Esophagus squamous epithelium (tissue), 5 donors: ENCODE measurements around the gene ETFB. TPM values are rescaled to one million over a fixed set of nuclear protein-coding genes. Genes with fewer than 3 reads are reported as not detected.

ENCODE experiments used
- DNase-seq: peaks from one replicate; lab custom pipeline; 2025; lab: John Stamatoyannopoulos, UW
- H3K27ac ChIP-seq, 4 donors: fragments of 200-600 bp; sonication (generic); one replicate each; pipeline ENCODE4 v1.5.1; 2016 to 2019; ENCODE audit warnings: mild to moderate bottlenecking in 1 of 4
- H3K27me3 ChIP-seq, 4 donors: fragments of 200-600 bp; sonication (generic); 1 replicate in 3 of 4; 2 replicates in 1 of 4; pipeline versions ENCODE4 v1.5.1 to v1.6.0; 2017 to 2021; ENCODE audit warnings: antibody characterized with exemption in 1 of 4
- H3K36me3 ChIP-seq, 3 donors: fragments of 200-600 bp; sonication (generic); one replicate each; pipeline ENCODE4 v1.5.1; 2016 to 2019
- H3K4me1 ChIP-seq, 3 donors: fragments of 200-600 bp; sonication (generic); one replicate each; pipeline ENCODE4 v1.5.1; 2017 to 2019
- H3K4me3 ChIP-seq, 4 donors: fragments of 200-600 bp; sonication (generic); 1 replicate in 3 of 4; 2 replicates in 1 of 4; pipeline ENCODE4 v1.5.1; 2016 to 2019; ENCODE audit warnings: mild to moderate bottlenecking in 2 of 4, moderate library complexity in 1 of 4
- H3K9me3 ChIP-seq, 3 donors: fragments of 200-600 bp; sonication (generic); one replicate each; pipeline ENCODE4 v1.5.1; 2016 to 2019
- CTCF ChIP-seq, 6 experiments: fragments of 450-650 bp in 4 of 6; fragments of 200-600 bp in 2 of 6; sonication (generic) in 2 of 6; IDR thresholded peaks; one replicate each; pipeline ENCODE4 v1.5.1; 2016 to 2019; ENCODE audit warnings: antibody characterized with exemption in 6 of 6, mild to moderate bottlenecking in 4 of 6, moderate library complexity in 4 of 6
- POLR2A ChIP-seq, 4 donors: fragments of 450-650 bp; IDR thresholded peaks; one replicate each; pipeline ENCODE4 v1.6.1; 2017; ENCODE audit warnings: antibody characterized with exemption in 4 of 4, mild to moderate bottlenecking in 4 of 4, moderate library complexity in 3 of 4
- WGBS, 2 donors: methylation state at CpG; one replicate each; pipeline ENCODE4 v1.1.5; 2018; 5-methylcytosine and 5-hydroxymethylcytosine counted together
- intact Hi-C: fragments of 100-400 bp; cut with DNase I; formaldehyde crosslinking; loops from one replicate; pipeline ENCODE4 v1.15.0; 2022
- total RNA-seq, 4 donors: library from RNA; depleted of rRNA; stranded (reverse); fragments of >200 nt; gene quantifications; one replicate each; pipeline ENCODE4 v1.1.0, GENCODE V29; 2016
- donor health status: DM: yes; HTN: yes; CAD: no.

Gene ETFB
- total RNA-seq, 4 donors from 2014 or later = 104 to 215 (median 157) TPM

- Histone ChIP-seq H3K27ac (peak overlapping the region; percentile 69 to 82 (median 79)), H3K27me3 (no peaks in the 10 kb centered on the region), H3K4me1 (peaks cover 0 to 24% (median 10%) of the 10 kb centered on the region in 3 donors), H3K9me3 (no peaks in the 10 kb centered on the region), H3K36me3 (peaks cover 4 to 59% (median 11%) of the 10 kb centered on the region in 3 donors), H3K4me3 (no peak overlapping the region)
- WGBS, 2 donors = 85 to 97% methylated on average over 8 of the region's 11 CpGs
- DNase-seq = no peak
- no peak for TF ChIP-seq CTCF (IDR thresholded peaks at IDR 0.05)
- no peak for TF ChIP-seq POLR2A (IDR thresholded peaks at IDR 0.05)
- intact Hi-C loops = no loop called here
Observed at GRCh38 chr19:51351266-51351990, 14.8 kb downstream of the ETFB start.

- peaks cover 4 to 77% (median 11%) of the 10 kb centered on the region in 3 donors for H3K36me3 ChIP-seq
- TF ChIP-seq CTCF (IDR thresholded peaks at IDR 0.05) (no peak), POLR2A (IDR thresholded peaks at IDR 0.05) (no peak)
- 67 to 85% methylated on average over 10 of the region's 10 CpGs for WGBS, 2 donors
- no peak overlapping the region for H3K4me3 ChIP-seq
- DNase-seq = no peak
- H3K27me3 ChIP-seq = no peaks in the 10 kb centered on the region
- H3K27ac ChIP-seq = no peak overlapping the region
- peaks cover 0 to 40% (median 10%) of the 10 kb centered on the region in 3 donors for H3K4me1 ChIP-seq
- intact Hi-C loops = no loop called here
- no peaks in the 10 kb centered on the region for H3K9me3 ChIP-seq
Observed at GRCh38 chr19:51347209-51347928, 18.8 kb downstream of the ETFB start.

GRCh38 chr19:51346742-51347141, 19.4 kb downstream of the ETFB start:
- intact Hi-C loops = no loop called here
- Histone ChIP-seq H3K27ac (no peak overlapping the region), H3K4me3 (no peak overlapping the region), H3K36me3 (peaks cover 4 to 70% (median 11%) of the 10 kb centered on the region in 3 donors), H3K9me3 (no peaks in the 10 kb centered on the region), H3K4me1 (peaks cover 0 to 46% (median 10%) of the 10 kb centered on the region in 3 donors), H3K27me3 (no peaks in the 10 kb centered on the region)
- 91% methylated on average over 9 of the region's 17 CpGs; no CpG with 5 or more reads in 1 of the 2 donors for WGBS, 2 donors
- no peak for DNase-seq
- TF ChIP-seq CTCF (IDR thresholded peaks at IDR 0.05) (no peak), POLR2A (IDR thresholded peaks at IDR 0.05) (no peak)

GRCh38 chr19:51345076-51345620, 21.0 kb downstream of the ETFB start:
- Histone ChIP-seq H3K4me3 (no peak overlapping the region), H3K27ac (peak overlapping the region in 1 of 4 donors; percentile 54), H3K9me3 (no peaks in the 10 kb centered on the region), H3K27me3 (no peaks in the 10 kb centered on the region), H3K36me3 (peaks cover 3 to 54% (median 6%) of the 10 kb centered on the region in 3 donors), H3K4me1 (peaks cover 6 to 55% (median 16%) of the 10 kb centered on the region in 3 donors)
- no peak for TF ChIP-seq CTCF (IDR thresholded peaks at IDR 0.05)
- no peak for TF ChIP-seq POLR2A (IDR thresholded peaks at IDR 0.05)
- DNase-seq = no peak
- intact Hi-C loops = no loop called here
- 95 to 100% methylated on average over 4 to 6 of the region's 9 CpGs for WGBS, 2 donors
